HepG2 (cell line): Measurements from ENCODE around the gene CLEC16A. TPM values are rescaled to one million over a fixed set of nuclear protein-coding genes. Genes with fewer than 3 reads are reported as not detected.
A peak's percentile ranks its signal among the peaks of the same experiment; 100 is the strongest.

Experiments used
- TRIM22 ChIP-seq: fragments of 450-650 bp; IDR thresholded peaks from 2 replicates; pipeline ENCODE4 v1.6.1; 2017
- ZBTB20 ChIP-seq: sonication (generic); formaldehyde crosslinking; IDR thresholded peaks from 2 replicates; pipeline ENCODE4 v1.8.1; 2023; ENCODE audit warnings: missing genetic modification reagents, low read depth, mild to moderate bottlenecking, borderline replicate concordance
- ZNF318 ChIP-seq: sonication (generic); formaldehyde crosslinking; IDR thresholded peaks from 2 replicates; pipeline ENCODE4 v1.4.0; 2020; ENCODE audit warnings: mild to moderate bottlenecking, missing genetic modification reagents
- ZNF431 ChIP-seq: sonication (generic); formaldehyde crosslinking; IDR thresholded peaks from 2 replicates; pipeline ENCODE4 v1.9.0; 2022; ENCODE audit warnings: missing genetic modification reagents, low read depth, mild to moderate bottlenecking, borderline replicate concordance
- ZNF646 ChIP-seq: sonication (generic); formaldehyde crosslinking; IDR thresholded peaks from 2 replicates; pipeline ENCODE4 v1.9.0; 2021; ENCODE audit warnings: mild to moderate bottlenecking, missing genetic modification reagents
- ZNF672 ChIP-seq: sonication (generic); formaldehyde crosslinking; IDR thresholded peaks from 2 replicates; pipeline ENCODE4 v1.8.1; 2022; ENCODE audit warnings: missing genetic modification reagents
- polyA plus RNA-seq, 8 experiments: library from polyadenylated mRNA; depleted of rRNA in 3 of 8; stranded (reverse) in 7 of 8; unstranded in 1 of 8; fragments of >200 nt; fragmentation: Illumina TruSeq in 4 of 8; extraction: Trizol in 4 of 8; gene quantifications; 2 replicates each; pipeline versions ENCODE4 v1.2.1 to v1.2.3, GENCODE V29; 2011 to 2016; ENCODE audit warnings: low read depth in 4 of 8, missing spikeins in 1 of 8, mixed read lengths in 1 of 8; ENCODE audit not compliant: insufficient read depth in 1 of 8
- total RNA-seq, 5 experiments: library from RNA; depleted of rRNA; stranded (reverse); fragments of >200 nt; fragmentation: Illumina TruSeq; extraction: Trizol; gene quantifications; 2 replicates each; pipeline ENCODE4 v1.2.3, GENCODE V29; 2016; ENCODE audit warnings: low read depth in 1 of 5

Gene CLEC16A
- total and polyA plus RNA-seq, 2 of the 13 experiments (the other 11 are each of a cell fraction or from before 2014, with no cell fraction given) = 8.5 to 10.3 TPM

GRCh38 chr16:10954903-10955302 lies 10.5 kb downstream of the CLEC16A start (continued):
- TF ChIP-seq ZNF318 (CRISPR knock-in tag) (no peak), ZNF646 (no peak), TRIM22 (no peak), ZBTB20 (CRISPR knock-in tag) (no peak), ZNF431 (CRISPR knock-in tag) (0 out of 2 replicates have a peak, but pooled peaks have one; percentile 48), ZNF672 (no peak)
